Endodermal cell (in vitro differentiated cells): ENCODE results near the gene TEP1. TPM values are rescaled to one million over a fixed set of nuclear protein-coding genes. Genes with fewer than 3 reads are reported as not detected.
"Not testable (repeated sequence)": the region's sequence is repeated elsewhere in the genome, so short reads cannot be mapped to it uniquely, and the experiment has no call there.

ENCODE experiments used
- DNase-seq: peaks from one replicate; pipeline ENCODE4 v3.0.0-alpha.2; 2017
- H3K27ac ChIP-seq: 2 replicates; pipeline ENCODE4 v1.5.1; 2013; ENCODE audit warnings: mild to moderate bottlenecking, low read depth, low read length, moderate library complexity
- H3K27me3 ChIP-seq: 2 replicates; pipeline ENCODE4 v1.6.1; 2013; ENCODE audit warnings: mild to moderate bottlenecking, low read length, moderate library complexity; ENCODE audit not compliant: insufficient read depth, control insufficient read depth, poor library complexity, severe bottlenecking
- H3K36me3 ChIP-seq: 2 replicates; pipeline ENCODE4 v1.7.0; 2013; ENCODE audit warnings: mild to moderate bottlenecking, low read length, moderate library complexity; ENCODE audit not compliant: control insufficient read depth, insufficient read depth
- H3K4me1 ChIP-seq: one replicate; pipeline ENCODE4 v1.7.0; 2013; ENCODE audit warnings: low read length; ENCODE audit not compliant: control insufficient read depth, insufficient read depth
- H3K4me3 ChIP-seq: 2 replicates; pipeline ENCODE4 v1.5.1; 2013; ENCODE audit warnings: mild to moderate bottlenecking, low read length, moderate library complexity
- H3K9ac ChIP-seq: 2 replicates; pipeline ENCODE4 v1.6.1; 2013; ENCODE audit warnings: mild to moderate bottlenecking, low read length, moderate library complexity; ENCODE audit not compliant: poor library complexity, severe bottlenecking; ENCODE audit errors: extremely low read depth
- H3K9me3 ChIP-seq: 2 replicates; pipeline ENCODE4 v1.6.1; 2013; ENCODE audit warnings: mild to moderate bottlenecking, low read length, moderate library complexity; ENCODE audit not compliant: control insufficient read depth
- H3K27ac Mint-ChIP-seq: 2 replicates; pipeline ENCODE4 v1.8.0; 2020; ENCODE audit warnings: mixed read lengths
- H3K27me3 Mint-ChIP-seq: 2 replicates; pipeline ENCODE4 v1.8.0; 2021; ENCODE audit warnings: mild to moderate bottlenecking, mixed read lengths; ENCODE audit not compliant: insufficient read depth
- H3K36me3 Mint-ChIP-seq: 2 replicates; pipeline ENCODE4 v1.8.0; 2020; ENCODE audit warnings: low read depth, mixed read lengths
- H3K4me1 Mint-ChIP-seq: 2 replicates; pipeline ENCODE4 v1.8.0; 2020; ENCODE audit warnings: mixed read lengths
- H3K4me3 Mint-ChIP-seq: 2 replicates; pipeline ENCODE4 v1.8.0; 2020; ENCODE audit warnings: mild to moderate bottlenecking, moderate library complexity, mixed read lengths
- H3K9me3 Mint-ChIP-seq: 2 replicates; pipeline ENCODE4 v1.8.0; 2020; ENCODE audit warnings: mild to moderate bottlenecking, mixed read lengths
- WGBS, 2 experiments: methylation state at CpG; one replicate each; pipeline versions ENCODE4 v1.1.5 to v1.1.7; 2013; ENCODE audit warnings: missing lambda C conversion rate in 2 of 2, mixed read lengths in 1 of 2; ENCODE audit not compliant: insufficient coverage in 1 of 2, insufficient read length in 1 of 2; 5-methylcytosine and 5-hydroxymethylcytosine counted together
- total RNA-seq, 2 donors: library from RNA; stranded (reverse); fragmentation: NEBNext Ultra II Directional in 1 of 2; extraction: Animal tissue kit (Norgen Biotek cat#: 25700) in 1 of 2; gene quantifications; 2 replicates in 1 of 2; 3 replicates in 1 of 2; pipeline ENCODE4 v1.2.1, GENCODE V29; 2021
- TF ChIP-seq, protein P1 (sequence below): fragments of 200-600 bp; sonication (generic); conservative IDR thresholded peaks from 2 replicates; pipeline ENCODE4 v1.5.0; 2021; ENCODE audit warnings: antibody characterized with exemption, mild to moderate bottlenecking

TEP1 gene
- total RNA-seq, 2 donors from 2014 or later: 33.8 to 34.0 TPM

DNA sequence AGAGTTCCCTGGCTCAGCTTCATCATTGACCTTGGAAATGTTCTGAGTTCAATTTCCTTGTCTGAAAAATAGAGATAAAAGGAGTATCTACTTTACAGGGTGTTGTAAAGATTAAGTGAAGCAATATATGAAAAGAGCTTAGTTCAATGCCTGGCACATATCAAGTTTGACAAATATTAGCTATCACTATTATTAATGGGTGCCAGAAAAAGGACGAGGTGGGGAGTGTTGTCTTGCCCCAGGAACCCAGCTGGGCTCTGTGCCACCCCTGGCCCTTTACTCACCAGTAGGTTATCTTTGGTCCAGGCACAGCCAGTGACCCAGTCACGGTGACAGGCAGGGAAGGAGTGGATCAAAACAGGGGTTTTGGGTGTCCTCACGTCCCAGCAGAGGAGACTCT is 37.8 kb downstream of the TEP1 start:
- H3K4me1 Mint-ChIP-seq: no peaks in the 10 kb centered on the region
- Histone ChIP-seq H3K36me3 (peaks cover 75% of the 10 kb centered on the region), H3K27me3 (no peaks in the 10 kb centered on the region), H3K9me3 (no peaks in the 10 kb centered on the region), H3K4me1 (no peaks in the 10 kb centered on the region), H3K27ac (no peak overlapping the region), H3K4me3 (no peak overlapping the region), H3K9ac (no peak overlapping the region)
- H3K36me3 Mint-ChIP-seq: peaks cover 71% of the 10 kb centered on the region
- WGBS, 2 experiments: 92 to 100% methylated on average over 1 to 3 of the region's 3 CpGs
- H3K27me3 Mint-ChIP-seq: no peaks in the 10 kb centered on the region
- no peak for DNase-seq
- H3K9me3 Mint-ChIP-seq: no peaks in the 10 kb centered on the region
- H3K27ac Mint-ChIP-seq: no peak overlapping the region
- H3K4me3 Mint-ChIP-seq: no peak overlapping the region
- TF ChIP-seq, protein P1, sequence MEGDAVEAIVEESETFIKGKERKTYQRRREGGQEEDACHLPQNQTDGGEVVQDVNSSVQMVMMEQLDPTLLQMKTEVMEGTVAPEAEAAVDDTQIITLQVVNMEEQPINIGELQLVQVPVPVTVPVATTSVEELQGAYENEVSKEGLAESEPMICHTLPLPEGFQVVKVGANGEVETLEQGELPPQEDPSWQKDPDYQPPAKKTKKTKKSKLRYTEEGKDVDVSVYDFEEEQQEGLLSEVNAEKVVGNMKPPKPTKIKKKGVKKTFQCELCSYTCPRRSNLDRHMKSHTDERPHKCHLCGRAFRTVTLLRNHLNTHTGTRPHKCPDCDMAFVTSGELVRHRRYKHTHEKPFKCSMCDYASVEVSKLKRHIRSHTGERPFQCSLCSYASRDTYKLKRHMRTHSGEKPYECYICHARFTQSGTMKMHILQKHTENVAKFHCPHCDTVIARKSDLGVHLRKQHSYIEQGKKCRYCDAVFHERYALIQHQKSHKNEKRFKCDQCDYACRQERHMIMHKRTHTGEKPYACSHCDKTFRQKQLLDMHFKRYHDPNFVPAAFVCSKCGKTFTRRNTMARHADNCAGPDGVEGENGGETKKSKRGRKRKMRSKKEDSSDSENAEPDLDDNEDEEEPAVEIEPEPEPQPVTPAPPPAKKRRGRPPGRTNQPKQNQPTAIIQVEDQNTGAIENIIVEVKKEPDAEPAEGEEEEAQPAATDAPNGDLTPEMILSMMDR: no peak

DNA sequence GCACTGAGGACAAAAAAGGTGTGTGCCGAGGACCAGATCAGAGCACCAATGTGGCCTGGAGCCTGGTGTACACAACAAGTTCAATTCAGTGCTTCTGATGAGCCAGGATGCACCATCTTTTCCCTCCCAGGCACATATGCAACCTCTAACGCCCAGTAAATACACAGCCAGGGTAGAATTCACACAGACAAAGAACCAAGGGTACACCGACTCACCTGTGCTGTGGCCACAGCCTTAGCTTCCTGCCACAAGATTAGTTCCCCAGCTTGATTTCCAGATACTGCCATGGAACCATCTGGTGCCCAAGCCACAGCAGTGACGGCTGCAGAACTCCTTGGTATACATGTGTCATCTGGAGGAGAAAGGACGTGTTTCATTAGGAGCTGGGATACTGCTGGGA is 40.5 kb downstream of the TEP1 start:
- TF ChIP-seq, protein P1: no peak
- no peak overlapping the region for H3K27ac ChIP-seq
- Mint-ChIP-seq H3K36me3 (peaks cover 81% of the 10 kb centered on the region), H3K27ac (no peak overlapping the region), H3K9me3 (no peaks in the 10 kb centered on the region), H3K4me1 (no peaks in the 10 kb centered on the region), H3K27me3 (no peaks in the 10 kb centered on the region), H3K4me3 (no peak overlapping the region)
- no peak overlapping the region for H3K4me3 ChIP-seq
- no peaks in the 10 kb centered on the region for H3K9me3 ChIP-seq
- H3K9ac ChIP-seq: no peak overlapping the region
- no peak for DNase-seq
- peaks cover 78% of the 10 kb centered on the region for H3K36me3 ChIP-seq
- H3K27me3 ChIP-seq: no peaks in the 10 kb centered on the region
- 88 to 93% methylated on average over 3 to 5 of the region's 5 CpGs for WGBS, 2 experiments
- H3K4me1 ChIP-seq: no peaks in the 10 kb centered on the region

DNA sequence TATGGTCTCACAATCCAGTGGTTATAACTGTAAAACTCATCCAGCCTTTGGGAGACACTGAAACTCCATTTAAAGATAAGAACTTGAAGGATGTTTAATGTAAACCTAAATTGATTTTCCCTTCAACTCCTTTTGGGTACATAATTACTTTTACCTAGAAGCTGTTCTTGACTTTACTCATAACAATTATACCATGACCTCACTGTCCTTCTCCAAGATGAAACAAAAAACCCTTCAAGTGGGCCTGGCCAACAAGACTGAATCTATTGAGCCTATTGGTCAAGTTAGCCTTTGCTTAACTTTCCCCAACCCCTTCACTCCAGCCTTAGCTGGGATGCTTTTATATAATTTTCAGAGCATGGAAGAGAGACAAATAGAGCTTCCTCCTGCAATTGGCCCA is 47.4 kb downstream of the TEP1 start:
- no peak overlapping the region for H3K27ac ChIP-seq
- peaks cover 69% of the 10 kb centered on the region for H3K36me3 ChIP-seq
- Mint-ChIP-seq H3K36me3 (peaks cover 61% of the 10 kb centered on the region), H3K27ac (no peak overlapping the region), H3K27me3 (no peaks in the 10 kb centered on the region), H3K4me1 (no peaks in the 10 kb centered on the region), H3K9me3 (no peaks in the 10 kb centered on the region), H3K4me3 (no peak overlapping the region)
- no peak overlapping the region for H3K9ac ChIP-seq
- TF ChIP-seq, protein P1: no peak
- no peaks in the 10 kb centered on the region for H3K9me3 ChIP-seq
- H3K4me1 ChIP-seq: no peaks in the 10 kb centered on the region
- H3K27me3 ChIP-seq: no peaks in the 10 kb centered on the region
- no peak overlapping the region for H3K4me3 ChIP-seq
- DNase-seq: no peak

DNA sequence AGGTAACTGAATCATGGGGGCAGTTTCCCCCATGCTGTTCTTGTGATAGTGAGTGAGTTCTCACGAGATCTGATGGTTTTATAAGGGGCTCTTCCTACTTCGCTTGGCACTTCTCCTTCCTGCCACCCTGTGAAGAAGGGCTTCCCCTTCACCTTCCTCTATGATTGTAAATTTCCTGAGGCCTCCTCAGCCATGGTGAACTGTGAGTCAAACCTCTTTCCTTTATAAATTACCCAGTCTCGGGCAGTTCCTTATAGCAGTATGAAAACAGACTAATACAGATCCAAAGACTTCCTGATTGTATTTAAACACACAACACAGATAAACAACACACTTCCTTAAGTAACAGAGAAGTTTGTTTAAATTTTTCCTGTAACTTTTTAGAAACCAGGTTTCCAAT is 54.8 kb downstream of the TEP1 start:
- 100% methylated on average over 2 to 3 of the region's 3 CpGs for WGBS, 2 experiments
- peaks cover 86% of the 10 kb centered on the region for H3K36me3 ChIP-seq
- not testable (repeated sequence) for H3K9ac ChIP-seq, H3K9me3 ChIP-seq, H3K4me3 Mint-ChIP-seq, H3K4me1 ChIP-seq, H3K27ac ChIP-seq, DNase-seq, H3K27me3 ChIP-seq, H3K4me3 ChIP-seq, H3K27me3 Mint-ChIP-seq, H3K4me1 Mint-ChIP-seq, H3K9me3 Mint-ChIP-seq, H3K27ac Mint-ChIP-seq
- H3K36me3 Mint-ChIP-seq: peaks cover 76% of the 10 kb centered on the region
